Psoas muscle (tissue), 8 donors: ENCODE measurements around the gene AGTRAP. TPM values are rescaled to one million over a fixed set of nuclear protein-coding genes. Genes with fewer than 3 reads are reported as not detected.
A peak's percentile ranks its signal among the peaks of the same experiment; 100 is the strongest.

Experiments
- ATAC-seq, 4 donors: fragments of 200-7000 bp; cut with Tn5 transposase; one replicate each; pipeline ENCODE4 v1.9.1; 2020; ENCODE audit warnings: moderate library complexity in 3 of 4, mild to moderate bottlenecking in 2 of 4
- DNase-seq, 2 donors: peaks; one replicate each; pipeline ENCODE4 v3.0.0-alpha.2; 2020
- H3K27ac ChIP-seq: fragments of 200-600 bp; one replicate; pipeline ENCODE4 v1.8.0; 2022
- H3K27me3 ChIP-seq, 3 donors: fragments of 200-600 bp in 1 of 3; one replicate each; pipeline versions ENCODE4 v1.6.1 to v1.8.0; 2013 to 2022; ENCODE audit warnings: low read length in 2 of 3, mild to moderate bottlenecking in 2 of 3, moderate library complexity in 1 of 3; ENCODE audit not compliant: insufficient read depth in 3 of 3
- H3K36me3 ChIP-seq, 2 donors: fragments of 200-600 bp in 1 of 2; one replicate each; pipeline versions ENCODE4 v1.6.1 to v1.8.0; 2013 to 2022; ENCODE audit warnings: low read depth in 1 of 2, mild to moderate bottlenecking in 1 of 2, moderate library complexity in 1 of 2; ENCODE audit not compliant: insufficient read depth in 1 of 2
- H3K4me1 ChIP-seq: fragments of 200-600 bp; one replicate; pipeline ENCODE4 v1.8.0; 2022
- H3K4me3 ChIP-seq: fragments of 200-600 bp; one replicate; pipeline ENCODE4 v1.8.0; 2022; ENCODE audit warnings: mild to moderate bottlenecking
- H3K9me3 ChIP-seq: fragments of 200-600 bp; one replicate; pipeline ENCODE4 v1.8.0; 2022
- WGBS, 3 donors: extraction: QIAGEN DNeasy Blood & Tissue Kit; methylation state at CpG; one replicate each; pipeline versions ENCODE4 v1.1.6 to v1.1.7; 2013; 5-methylcytosine and 5-hydroxymethylcytosine counted together
- intact Hi-C, 2 donors: fragments of 100-400 bp; cut with DNase I; formaldehyde crosslinking; loops; one replicate each; pipeline versions ENCODE4 v1.11.0 to v1.14.2; 2022
- polyA plus RNA-seq, 3 donors: library from polyadenylated mRNA; stranded (reverse); fragments of 200-250 nt; gene quantifications; one replicate each; pipeline ENCODE4 v1.2.3, GENCODE V29; 2013
- total RNA-seq, 4 donors: library from RNA; stranded (reverse); fragmentation: NEBNext Ultra II Directional in 2 of 4; extraction: Animal tissue kit (Norgen Biotek cat#: 25700) in 2 of 4; gene quantifications; one replicate each; pipeline versions ENCODE4 v1.2.1 to v1.2.4, GENCODE V29; 2021 to 2023
- TF ChIP-seq, protein P1 (sequence below): fragments of 200-600 bp; IDR thresholded peaks from one replicate; pipeline ENCODE4 v1.8.0; 2022; ENCODE audit warnings: antibody characterized with exemption
- donor health status: healthy with polysubstance abuse.
- donor health status: DM: no; HTN: no; CAD: no; lungs with moderate emphysema.
- donor health status: Bipolar disorder and iron deficiency.
- donor health status: healthy.
- donor health status: DM: yes; HTN: yes; CAD: no.
- donor health status: DM: no; HTN: no; CAD: no.
- donor health status: DM: no; HTN: no; CAD: no.
- donor health status: DM: yes; HTN: yes; CAD: no.

AGTRAP gene
- total and polyA plus RNA-seq, 7 donors = 28.5 to 179 (median 43.2) TPM

DNA sequence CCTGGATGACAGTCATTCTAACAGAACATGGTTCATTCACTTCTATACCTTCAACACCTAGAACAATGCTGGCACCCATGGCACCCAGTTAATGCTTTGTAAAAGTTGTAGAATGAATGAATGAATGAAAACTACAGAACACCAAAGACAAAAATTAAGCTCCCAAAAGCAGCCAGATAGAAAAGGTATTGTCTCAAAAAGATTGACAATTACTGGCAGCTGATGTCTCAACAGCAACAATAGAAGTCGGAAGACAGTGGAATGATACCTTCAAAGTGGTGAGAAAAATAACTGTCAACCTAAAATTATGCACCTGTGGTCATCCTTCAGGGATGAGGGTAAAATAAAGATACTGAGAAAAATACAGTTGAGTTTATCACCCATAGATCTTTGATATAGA is 21.1 kb downstream of the AGTRAP start:
- Histone ChIP-seq H3K27me3 (peaks cover 0 to 9% (median 5%) of the 10 kb centered on the region in 3 donors), H3K27ac (no peak overlapping the region), H3K9me3 (no peaks in the 10 kb centered on the region), H3K4me3 (no peak overlapping the region), H3K36me3 (no peaks in the 10 kb centered on the region), H3K4me1 (no peaks in the 10 kb centered on the region)
- intact Hi-C loops = no loop called here
- WGBS, 3 donors = 86 to 90% (median 89%) methylated on average over 1 of the region's 1 CpG
- TF ChIP-seq, protein P1, sequence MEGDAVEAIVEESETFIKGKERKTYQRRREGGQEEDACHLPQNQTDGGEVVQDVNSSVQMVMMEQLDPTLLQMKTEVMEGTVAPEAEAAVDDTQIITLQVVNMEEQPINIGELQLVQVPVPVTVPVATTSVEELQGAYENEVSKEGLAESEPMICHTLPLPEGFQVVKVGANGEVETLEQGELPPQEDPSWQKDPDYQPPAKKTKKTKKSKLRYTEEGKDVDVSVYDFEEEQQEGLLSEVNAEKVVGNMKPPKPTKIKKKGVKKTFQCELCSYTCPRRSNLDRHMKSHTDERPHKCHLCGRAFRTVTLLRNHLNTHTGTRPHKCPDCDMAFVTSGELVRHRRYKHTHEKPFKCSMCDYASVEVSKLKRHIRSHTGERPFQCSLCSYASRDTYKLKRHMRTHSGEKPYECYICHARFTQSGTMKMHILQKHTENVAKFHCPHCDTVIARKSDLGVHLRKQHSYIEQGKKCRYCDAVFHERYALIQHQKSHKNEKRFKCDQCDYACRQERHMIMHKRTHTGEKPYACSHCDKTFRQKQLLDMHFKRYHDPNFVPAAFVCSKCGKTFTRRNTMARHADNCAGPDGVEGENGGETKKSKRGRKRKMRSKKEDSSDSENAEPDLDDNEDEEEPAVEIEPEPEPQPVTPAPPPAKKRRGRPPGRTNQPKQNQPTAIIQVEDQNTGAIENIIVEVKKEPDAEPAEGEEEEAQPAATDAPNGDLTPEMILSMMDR = no peak
- ATAC-seq (no peak), DNase-seq (no peak)

DNA sequence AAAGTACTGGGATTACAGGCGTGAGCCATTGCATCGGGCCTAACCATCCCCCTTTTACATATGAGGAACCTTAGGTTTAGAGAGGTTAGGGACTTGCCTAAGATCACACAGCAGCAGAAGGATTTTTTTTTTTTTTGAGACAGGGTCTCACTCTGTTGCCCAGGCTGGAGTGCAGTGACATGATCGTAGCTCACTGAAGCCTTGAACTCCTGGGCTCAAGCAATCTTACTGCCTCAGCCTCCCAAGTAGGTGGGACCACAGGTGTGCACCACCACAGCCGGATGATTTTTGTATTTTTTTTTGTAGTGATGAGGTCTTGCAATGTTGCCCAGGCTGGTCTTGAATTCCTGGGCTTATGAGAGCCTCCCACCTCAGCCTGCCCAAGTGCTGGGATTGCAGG is 23.9 kb downstream of the AGTRAP start:
- no peak overlapping the region for H3K27ac ChIP-seq
- no peak for ATAC-seq
- peaks cover 0 to 20% (median 3%) of the 10 kb centered on the region in 3 donors for H3K27me3 ChIP-seq
- TF ChIP-seq, protein P1 = no peak
- no peak for DNase-seq
- H3K9me3 ChIP-seq = no peaks in the 10 kb centered on the region
- H3K36me3 ChIP-seq = no peaks in the 10 kb centered on the region
- WGBS, 3 donors = 81 to 92% (median 88%) methylated on average over 4 of the region's 4 CpGs
- no peaks in the 10 kb centered on the region for H3K4me1 ChIP-seq
- no peak overlapping the region for H3K4me3 ChIP-seq
- intact Hi-C loops = no loop called here

DNA sequence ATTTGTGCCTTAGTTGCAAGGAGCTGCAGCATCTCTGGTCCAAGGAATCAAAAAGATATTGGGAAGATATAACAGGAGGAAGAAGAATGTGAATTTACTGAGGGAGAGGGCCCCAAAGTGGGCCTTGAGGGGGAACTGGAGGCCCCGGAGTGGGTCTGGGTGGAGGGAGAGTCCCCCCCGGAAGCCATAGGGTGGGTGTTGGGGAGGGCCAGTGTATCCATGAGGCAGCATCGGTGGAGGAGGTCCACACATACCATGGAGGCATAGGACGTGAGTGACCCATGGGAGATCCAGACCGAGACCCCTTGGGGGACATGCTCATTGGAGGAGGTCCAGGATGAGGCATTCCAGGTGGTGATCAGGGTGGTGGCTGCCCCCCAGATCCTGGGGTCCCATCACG is 25.3 kb downstream of the AGTRAP start:
- ATAC-seq = no peak
- 75 to 82% (median 78%) methylated on average over 6 of the region's 6 CpGs for WGBS, 3 donors
- Histone ChIP-seq H3K27ac (no peak overlapping the region), H3K27me3 (peaks cover 0 to 20% (median 3%) of the 10 kb centered on the region in 3 donors), H3K4me1 (no peaks in the 10 kb centered on the region), H3K9me3 (no peaks in the 10 kb centered on the region), H3K36me3 (no peaks in the 10 kb centered on the region), H3K4me3 (no peak overlapping the region)
- intact Hi-C loops = no loop called here
- DNase-seq = no peak
- TF ChIP-seq, protein P1 = no peak

DNA sequence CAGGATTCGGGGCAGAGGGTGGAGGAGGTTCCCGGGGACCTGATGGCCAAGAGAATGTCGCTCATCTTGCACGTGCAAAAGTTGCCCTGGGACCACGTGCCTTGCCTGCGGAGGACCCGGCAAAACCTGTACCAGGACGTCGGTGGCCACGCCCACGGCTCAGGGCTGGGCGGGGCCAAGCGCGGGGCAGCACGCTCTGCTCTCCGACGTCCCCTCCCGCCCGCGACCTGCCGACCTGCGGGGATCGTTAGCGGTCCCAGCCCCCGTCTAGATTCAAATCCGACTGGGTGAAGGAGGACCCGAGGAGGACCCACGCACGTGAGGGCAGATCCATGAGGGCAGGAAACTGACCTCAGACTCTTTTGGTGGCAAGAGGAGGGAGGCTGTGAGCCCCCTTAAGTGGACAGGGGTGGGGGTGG is 26.1 kb downstream of the AGTRAP start, which contains the start of gene C1orf167:
TSS of gene C1orf167 (plus strand) at position 206 of the 419 bp plus-strand sequence. CDS start 2,208 bp downstream, outside the sequence.
- intact Hi-C loops = no loop called here
- H3K9me3 ChIP-seq = no peaks in the 10 kb centered on the region
- ATAC-seq (peak in 3 of 4 donors; percentile 33 to 52 (median 40)), DNase-seq (no peak)
- H3K4me1 ChIP-seq = no peaks in the 10 kb centered on the region
- no peaks in the 10 kb centered on the region for H3K36me3 ChIP-seq
- TF ChIP-seq, protein P1 = no peak
- 5 to 6% (median 5%) methylated on average over 27 to 29 of the region's 29 CpGs for WGBS, 3 donors
- no peak within 1 kb of the TSS for H3K27ac ChIP-seq
- H3K27me3 ChIP-seq = peaks cover 0 to 20% (median 3%) of the 10 kb centered on the region in 3 donors
- peak within 1 kb of the TSS; percentile 28 for H3K4me3 ChIP-seq

DNA sequence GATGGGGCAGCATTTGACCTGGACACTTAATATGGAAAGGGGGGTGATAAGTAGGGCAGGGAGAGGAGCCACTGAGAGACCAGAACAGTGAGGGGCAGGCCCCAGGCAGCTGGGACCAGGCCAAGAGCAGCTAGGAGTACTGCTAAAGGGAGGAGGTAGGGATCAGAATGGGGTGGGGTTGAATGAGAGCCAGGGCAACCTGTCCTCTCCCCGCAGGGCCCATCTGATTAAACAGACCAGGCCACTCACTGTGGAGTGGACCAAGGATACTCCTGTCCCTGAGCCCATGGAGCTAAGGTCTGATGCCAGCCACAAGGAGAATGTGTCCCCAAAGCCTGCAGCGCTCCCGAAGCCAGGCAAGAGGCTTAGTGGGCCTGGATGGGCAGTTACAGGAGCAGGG is 28.2 kb downstream of the AGTRAP start:
- intact Hi-C loops = no loop called here
- Histone ChIP-seq H3K27ac (no peak overlapping the region), H3K4me1 (no peaks in the 10 kb centered on the region), H3K36me3 (no peaks in the 10 kb centered on the region), H3K27me3 (peaks cover 0 to 20% (median 3%) of the 10 kb centered on the region in 3 donors), H3K9me3 (no peaks in the 10 kb centered on the region), H3K4me3 (no peak overlapping the region)
- DNase-seq = no peak
- ATAC-seq = no peak
- WGBS, 3 donors = 82 to 97% (median 92%) methylated on average over 3 of the region's 3 CpGs
- TF ChIP-seq, protein P1 = no peak
